Epithelial cell of esophagus (primary cell): ENCODE results near the gene HERC4.
A peak's percentile ranks its signal among the peaks of the same experiment; 100 is the strongest.
"Not testable (repeated sequence)": the region's sequence is repeated elsewhere in the genome, so short reads cannot be mapped to it uniquely, and the experiment has no call there.

Source experiments
- DNase-seq: peaks from one replicate; pipeline ENCODE4 v3.0.0; 2010; ENCODE audit warnings: low read depth
- H3K4me3 ChIP-seq: 2 replicates; pipeline ENCODE4 v1.5.1; 2011; ENCODE audit warnings: mild to moderate bottlenecking, low read length, control low read depth
- CTCF ChIP-seq: IDR thresholded peaks from 2 replicates; pipeline ENCODE4 v1.5.1; 2011; ENCODE audit warnings: low read depth, mild to moderate bottlenecking, low read length, control low read depth, inconsistent platforms; ENCODE audit not compliant: insufficient read depth; ENCODE audit errors: missing control alignments

HERC4 gene

DNA sequence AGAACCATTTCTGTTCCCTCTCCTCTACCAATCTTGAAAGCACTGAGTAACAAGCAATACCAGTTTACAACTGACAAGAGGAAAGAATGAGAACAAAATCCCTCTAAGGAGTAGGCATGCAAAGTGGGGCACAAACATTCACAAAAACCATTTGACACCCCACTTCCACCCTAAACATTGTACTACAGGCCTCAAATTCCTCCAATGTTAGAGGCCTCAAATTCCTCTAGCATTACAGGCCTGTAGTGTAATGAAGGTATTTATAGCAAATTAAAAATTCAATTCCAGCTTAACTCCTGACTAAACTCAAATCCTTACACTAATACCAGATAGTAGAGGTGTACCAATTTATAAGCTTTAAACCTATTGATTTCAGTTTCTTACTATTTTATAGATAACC, 105.2 kb downstream of the HERC4 start:
- DNase-seq, result no peak
- TF ChIP-seq CTCF, result no peak
- no peak overlapping the region for H3K4me3 ChIP-seq

DNA sequence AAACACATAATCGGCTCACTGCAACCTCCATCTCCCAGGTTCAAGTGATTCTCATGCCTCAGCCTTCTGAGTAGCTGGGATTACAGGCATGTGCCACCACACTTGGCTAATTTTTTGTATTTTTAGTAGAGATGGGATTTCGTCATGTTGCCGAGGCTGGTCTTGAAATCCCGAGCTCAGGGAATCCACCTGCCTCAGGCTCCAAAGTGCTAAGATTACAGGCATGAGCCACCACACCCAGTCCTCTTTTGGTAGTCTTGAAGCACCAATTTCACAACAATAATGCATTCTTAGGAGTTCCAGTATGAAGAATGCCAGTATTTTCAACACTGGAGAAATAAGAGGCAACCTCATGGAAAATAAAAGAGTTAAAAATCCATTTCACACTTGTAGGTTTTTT, 109.0 kb downstream of the HERC4 start:
- peak; percentile 73 for DNase-seq
- H3K4me3 ChIP-seq, result not testable (repeated sequence)

GRCh38 chr10:67965456-67965855, 109.6 kb downstream of the HERC4 start:
- DNase-seq, result no peak
- no peak overlapping the region for H3K4me3 ChIP-seq
- no peak for TF ChIP-seq CTCF

DNA sequence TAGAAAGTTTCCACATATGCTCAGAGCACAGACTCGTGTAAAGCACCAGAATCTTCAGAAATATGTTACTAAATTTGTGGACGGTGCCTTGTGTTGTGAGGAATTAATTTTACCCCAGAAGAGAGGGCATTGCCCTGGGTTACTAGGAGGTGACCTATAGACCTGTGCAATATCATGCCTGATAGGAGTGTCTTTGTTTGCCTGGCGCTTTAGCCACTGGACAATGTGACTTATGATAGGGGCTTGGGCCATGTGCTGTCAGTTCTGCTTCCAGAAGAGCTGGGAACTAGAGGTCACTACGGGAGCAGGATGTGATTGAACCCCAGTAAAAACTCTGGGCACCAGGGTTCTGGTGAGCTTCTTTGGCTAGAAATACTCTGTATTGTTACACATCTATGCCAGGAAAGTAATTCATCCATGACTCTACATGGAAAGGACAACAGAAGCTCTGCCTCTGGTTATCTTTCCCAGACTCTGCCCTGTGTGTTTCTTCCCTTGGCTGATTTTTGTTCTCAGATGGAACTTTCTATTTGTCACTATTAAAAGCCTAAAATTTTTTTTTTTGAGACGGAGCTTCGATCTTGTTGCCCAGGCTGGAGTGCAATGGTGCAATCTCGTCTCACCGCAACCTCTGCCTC, 115.1 kb downstream of the HERC4 start:
- DNase-seq, result no peak
- TF ChIP-seq CTCF, result no peak
- no peak overlapping the region for H3K4me3 ChIP-seq

DNA sequence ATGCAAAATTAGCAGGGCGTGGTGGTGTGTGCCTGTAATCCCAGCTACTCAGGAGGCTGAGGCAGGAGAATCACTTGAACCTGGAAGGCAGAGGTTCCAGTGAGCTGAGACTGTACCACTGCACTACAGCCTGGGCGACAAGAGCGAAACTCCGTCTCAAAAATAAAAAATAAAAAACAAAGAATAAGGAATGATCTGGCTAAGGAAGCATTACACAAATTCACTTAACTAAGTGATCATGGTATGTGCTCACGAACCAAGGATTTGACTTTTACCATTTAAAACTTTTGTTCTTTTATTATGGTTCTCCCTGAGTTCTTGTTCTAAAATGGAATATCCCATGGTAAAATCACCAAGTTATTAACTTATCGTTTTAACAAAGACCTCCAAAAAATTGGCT, 119.5 kb downstream of the HERC4 start:
- DNase-seq, result no peak
- H3K4me3 ChIP-seq, result no peak overlapping the region
- TF ChIP-seq CTCF, result no peak

GRCh38 chr10:67943917-67944316, 131.2 kb downstream of the HERC4 start:
- DNase-seq, result no peak
- no peak overlapping the region for H3K4me3 ChIP-seq
- no peak for TF ChIP-seq CTCF

DNA sequence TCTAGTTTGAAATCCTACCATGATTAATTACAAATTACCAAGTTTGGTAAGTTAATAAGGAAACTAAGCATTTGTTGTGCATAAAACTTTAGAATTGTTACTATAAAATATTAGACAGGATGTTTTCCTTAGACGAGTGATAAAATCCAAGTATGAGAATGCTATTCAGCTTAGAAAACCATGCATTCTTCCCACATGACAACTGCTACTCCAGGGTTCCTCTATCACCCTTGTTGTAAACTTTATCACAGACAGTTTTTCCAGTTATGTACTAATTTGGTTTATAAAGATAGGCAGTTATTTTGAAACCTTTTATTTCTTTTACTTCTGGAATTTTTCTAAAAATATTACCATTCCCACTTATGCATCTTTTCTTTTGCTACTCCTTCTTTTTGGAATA, 138.7 kb downstream of the HERC4 start:
- no peak for TF ChIP-seq CTCF
- DNase-seq, result no peak
- H3K4me3 ChIP-seq, result no peak overlapping the region
